Measurements from ENCODE around the gene CDC40.

The CDC40 gene

DNA sequence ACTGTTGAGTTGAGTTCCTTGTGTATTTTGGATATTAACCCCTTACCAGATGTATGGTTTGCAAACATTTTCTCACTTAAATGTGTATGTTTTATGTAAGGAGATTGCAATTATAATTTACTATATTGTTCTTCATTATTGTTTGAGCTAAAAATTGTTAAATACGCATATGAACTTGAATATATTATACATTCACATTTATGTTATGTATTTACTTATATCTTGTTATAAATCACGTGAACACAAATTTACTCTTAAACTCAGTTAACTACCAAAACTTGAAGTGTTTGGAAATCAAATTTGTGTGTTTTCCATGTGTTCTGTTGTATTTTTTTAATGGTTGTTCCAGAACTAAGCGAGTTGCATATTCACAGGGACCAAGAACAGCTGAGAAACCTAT lies 18.3 kb downstream of the CDC40 start:
- Histone ChIP-seq H3K9me3 (ENCODE audit: control insufficient read depth in 1 of 2, low read length in 2 of 2) (no peaks in the 10 kb centered on the region), H3K27ac (ENCODE audit: low read depth, low read length) (no peak overlapping the region), H3K9ac (ENCODE audit: low read depth in 1 of 2, low read length in 2 of 2) (no peak overlapping the region), H3K36me3 (ENCODE audit: control insufficient read depth in 1 of 2, insufficient read depth in 2 of 2, low read length in 2 of 2) (peaks cover 0 to 9% of the 10 kb centered on the region in 2 donors), H3K4me3 (ENCODE audit: low read depth in 1 of 2, low read length in 2 of 2) (no peak overlapping the region), H3K4me1 (ENCODE audit: control insufficient read depth in 1 of 2, insufficient read depth in 2 of 2, low read length in 2 of 2) (no peaks in the 10 kb centered on the region), H3K27me3 (ENCODE audit: control insufficient read depth in 1 of 2, insufficient read depth in 2 of 2, low read length in 2 of 2) (no peaks in the 10 kb centered on the region)

DNA sequence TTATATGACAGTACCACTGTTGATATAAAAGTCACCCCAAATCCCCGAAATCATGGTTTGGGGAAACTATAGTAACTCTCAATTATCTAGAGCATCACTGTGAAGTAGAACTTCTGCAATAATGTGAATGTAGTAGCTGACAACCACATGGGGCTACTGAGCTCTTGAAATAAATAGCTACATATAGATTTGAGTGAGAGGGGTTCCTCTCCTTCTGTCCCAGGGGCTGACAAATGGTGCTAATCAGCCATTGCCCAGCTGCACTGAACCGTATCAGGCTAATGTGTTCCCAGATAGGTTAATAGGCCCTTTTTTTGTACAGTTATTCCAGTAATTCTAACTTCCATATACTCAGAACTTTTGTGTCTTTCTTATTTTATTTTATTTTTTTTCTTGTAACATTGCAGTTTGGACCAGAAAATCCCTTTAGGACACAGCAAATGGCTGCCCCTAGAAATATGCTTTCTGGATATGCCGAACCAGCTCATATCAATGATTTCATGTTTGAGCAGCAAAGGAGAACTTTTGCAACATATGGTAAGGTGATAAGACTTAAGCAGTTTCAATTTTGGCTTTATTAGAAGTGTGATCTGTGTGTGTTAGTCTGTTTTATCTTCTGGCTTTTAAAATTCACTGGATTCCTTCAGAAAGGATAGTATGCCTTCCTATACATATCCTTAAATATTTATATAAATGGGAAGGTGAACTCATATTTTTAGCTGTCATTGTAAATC lies 21.1 kb downstream of the CDC40 start:
- no peak overlapping the region for H3K27ac ChIP-seq (ENCODE audit: low read depth, low read length)
- H3K4me3 ChIP-seq (ENCODE audit: low read depth in 1 of 2, low read length in 2 of 2): no peak overlapping the region
- no peaks in the 10 kb centered on the region for H3K9me3 ChIP-seq (ENCODE audit: control insufficient read depth in 1 of 2, low read length in 2 of 2)
- H3K9ac ChIP-seq (ENCODE audit: low read depth in 1 of 2, low read length in 2 of 2): no peak overlapping the region
- no peaks in the 10 kb centered on the region for H3K27me3 ChIP-seq (ENCODE audit: control insufficient read depth in 1 of 2, insufficient read depth in 2 of 2, low read length in 2 of 2)
- no peaks in the 10 kb centered on the region for H3K36me3 ChIP-seq (ENCODE audit: control insufficient read depth in 1 of 2, insufficient read depth in 2 of 2, low read length in 2 of 2)
- H3K4me1 ChIP-seq (ENCODE audit: control insufficient read depth in 1 of 2, insufficient read depth in 2 of 2, low read length in 2 of 2): no peaks in the 10 kb centered on the region

DNA sequence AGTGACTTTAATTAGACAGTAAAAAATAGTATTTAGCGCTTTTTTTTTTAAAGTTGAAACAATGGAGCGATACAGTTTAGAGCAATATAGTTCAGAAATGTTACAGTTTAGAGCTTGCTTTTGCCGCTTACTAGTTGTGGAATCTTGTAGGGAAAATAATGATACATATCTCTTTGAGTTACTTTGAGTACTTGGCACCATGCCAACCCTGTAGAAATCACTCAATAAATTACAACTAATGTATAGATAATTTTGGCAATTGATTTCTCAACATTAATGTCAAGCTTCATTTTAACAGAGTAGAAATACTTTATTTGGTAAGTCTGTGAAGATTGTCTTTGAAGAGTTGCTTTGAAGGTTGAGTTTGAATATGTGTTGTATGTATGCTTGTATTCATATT lies 27.4 kb downstream of the CDC40 start:
- H3K9me3 ChIP-seq (ENCODE audit: control insufficient read depth in 1 of 2, low read length in 2 of 2): no peaks in the 10 kb centered on the region
- H3K36me3 ChIP-seq (ENCODE audit: control insufficient read depth in 1 of 2, insufficient read depth in 2 of 2, low read length in 2 of 2): peaks cover 9 to 26% of the 10 kb centered on the region in 2 donors
- H3K27me3 ChIP-seq (ENCODE audit: control insufficient read depth in 1 of 2, insufficient read depth in 2 of 2, low read length in 2 of 2): no peaks in the 10 kb centered on the region
- no peak overlapping the region for H3K4me3 ChIP-seq (ENCODE audit: low read depth in 1 of 2, low read length in 2 of 2)
- no peak overlapping the region for H3K27ac ChIP-seq (ENCODE audit: low read depth, low read length)
- H3K9ac ChIP-seq (ENCODE audit: low read depth in 1 of 2, low read length in 2 of 2): no peak overlapping the region
- H3K4me1 ChIP-seq (ENCODE audit: control insufficient read depth in 1 of 2, insufficient read depth in 2 of 2, low read length in 2 of 2): no peaks in the 10 kb centered on the region

DNA sequence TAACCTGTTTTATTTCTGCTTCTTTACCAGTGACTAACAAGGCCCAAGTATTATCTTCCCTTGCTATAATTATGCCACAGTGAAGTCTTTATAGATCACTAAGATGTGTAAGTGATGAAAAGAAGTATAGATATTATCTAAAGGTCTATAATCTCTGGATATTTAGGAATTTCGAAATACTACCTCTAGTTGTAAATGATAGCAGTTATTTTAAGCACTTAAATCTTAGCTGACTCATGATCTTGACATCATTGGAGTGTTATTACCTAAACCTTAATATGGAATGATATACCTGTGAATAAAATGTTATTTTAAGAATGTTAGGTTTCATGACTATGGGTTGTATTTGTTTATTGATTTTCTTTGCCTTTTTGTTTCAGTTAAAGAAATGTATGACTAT lies 31.5 kb downstream of the CDC40 start:
- Histone ChIP-seq H3K4me3 (ENCODE audit: low read depth in 1 of 2, low read length in 2 of 2) (no peak overlapping the region), H3K27me3 (ENCODE audit: control insufficient read depth in 1 of 2, insufficient read depth in 2 of 2, low read length in 2 of 2) (no peaks in the 10 kb centered on the region), H3K27ac (ENCODE audit: low read depth, low read length) (no peak overlapping the region), H3K9me3 (ENCODE audit: control insufficient read depth in 1 of 2, low read length in 2 of 2) (no peaks in the 10 kb centered on the region), H3K9ac (ENCODE audit: low read depth in 1 of 2, low read length in 2 of 2) (no peak overlapping the region), H3K4me1 (ENCODE audit: control insufficient read depth in 1 of 2, insufficient read depth in 2 of 2, low read length in 2 of 2) (no peaks in the 10 kb centered on the region), H3K36me3 (ENCODE audit: control insufficient read depth in 1 of 2, insufficient read depth in 2 of 2, low read length in 2 of 2) (peaks cover 29 to 57% of the 10 kb centered on the region in 2 donors)

DNA sequence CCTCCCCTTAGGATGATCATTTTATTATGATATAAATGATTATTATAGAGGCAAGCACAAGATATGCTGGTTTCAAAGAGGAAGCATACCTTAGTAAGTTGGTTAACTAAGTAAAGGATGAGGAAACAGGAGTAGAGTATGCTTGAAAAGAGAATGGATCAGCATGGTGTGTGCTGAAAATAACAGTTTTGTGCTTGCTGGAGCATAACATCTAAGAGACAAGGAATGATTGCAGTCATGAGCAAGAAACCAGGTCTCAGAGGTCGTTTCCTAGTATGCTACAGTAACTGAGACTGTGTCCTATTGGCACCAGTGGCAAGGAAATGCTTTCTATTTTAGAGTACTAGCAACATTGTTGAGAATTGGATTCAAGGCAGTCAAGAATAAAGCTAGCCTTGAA lies 34.1 kb downstream of the CDC40 start:
- H3K9me3 ChIP-seq (ENCODE audit: control insufficient read depth in 1 of 2, low read length in 2 of 2): no peaks in the 10 kb centered on the region
- peaks cover 29 to 62% of the 10 kb centered on the region in 2 donors for H3K36me3 ChIP-seq (ENCODE audit: control insufficient read depth in 1 of 2, insufficient read depth in 2 of 2, low read length in 2 of 2)
- H3K4me3 ChIP-seq (ENCODE audit: low read depth in 1 of 2, low read length in 2 of 2): no peak overlapping the region
- H3K27me3 ChIP-seq (ENCODE audit: control insufficient read depth in 1 of 2, insufficient read depth in 2 of 2, low read length in 2 of 2): no peaks in the 10 kb centered on the region
- H3K4me1 ChIP-seq (ENCODE audit: control insufficient read depth in 1 of 2, insufficient read depth in 2 of 2, low read length in 2 of 2): no peaks in the 10 kb centered on the region
- no peak overlapping the region for H3K27ac ChIP-seq (ENCODE audit: low read depth, low read length)
- no peak overlapping the region for H3K9ac ChIP-seq (ENCODE audit: low read depth in 1 of 2, low read length in 2 of 2)

DNA sequence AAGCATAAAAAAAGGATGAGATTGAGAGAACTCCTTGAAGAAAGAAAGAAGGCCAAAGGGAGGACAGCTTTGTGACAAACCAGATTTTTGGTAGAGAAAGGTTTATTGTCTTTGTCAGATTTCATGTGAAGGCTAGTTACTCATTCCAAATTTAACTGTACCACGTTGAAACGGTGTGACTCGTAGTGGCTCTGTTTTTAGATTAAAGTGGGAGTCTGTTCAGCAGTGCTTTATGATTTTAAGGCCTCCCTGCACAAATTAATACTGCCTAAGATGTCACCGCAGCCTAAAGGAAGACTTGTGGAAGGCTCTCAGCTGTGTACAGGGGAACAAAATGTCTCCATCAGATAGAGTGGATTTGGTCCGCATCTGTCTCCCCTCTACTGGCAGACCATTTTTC lies 35.9 kb downstream of the CDC40 start:
- Histone ChIP-seq H3K4me3 (ENCODE audit: low read depth in 1 of 2, low read length in 2 of 2) (no peak overlapping the region), H3K9ac (ENCODE audit: low read depth in 1 of 2, low read length in 2 of 2) (no peak overlapping the region), H3K27me3 (ENCODE audit: control insufficient read depth in 1 of 2, insufficient read depth in 2 of 2, low read length in 2 of 2) (no peaks in the 10 kb centered on the region), H3K36me3 (ENCODE audit: control insufficient read depth in 1 of 2, insufficient read depth in 2 of 2, low read length in 2 of 2) (peaks cover 35 to 70% of the 10 kb centered on the region in 2 donors), H3K27ac (ENCODE audit: low read depth, low read length) (no peak overlapping the region), H3K4me1 (ENCODE audit: control insufficient read depth in 1 of 2, insufficient read depth in 2 of 2, low read length in 2 of 2) (no peaks in the 10 kb centered on the region), H3K9me3 (ENCODE audit: control insufficient read depth in 1 of 2, low read length in 2 of 2) (no peaks in the 10 kb centered on the region)

DNA sequence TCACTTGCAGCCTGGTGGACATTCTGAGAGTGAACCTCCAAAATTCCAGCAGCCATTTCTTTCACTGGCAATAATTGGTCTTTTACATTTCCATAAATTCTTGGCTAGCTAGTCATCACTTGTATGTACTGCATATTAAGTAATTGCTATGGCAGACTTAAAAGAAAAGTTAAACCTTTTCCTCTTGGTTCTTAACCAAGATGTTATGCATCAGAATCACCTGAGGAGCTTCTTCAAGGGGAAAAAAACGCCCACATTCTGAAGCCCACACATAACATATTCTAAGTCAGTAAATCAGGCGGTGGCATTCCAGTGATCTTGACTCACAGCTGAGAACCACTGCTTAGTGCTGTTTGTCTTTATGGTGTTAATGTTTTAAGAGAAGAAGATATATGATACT lies 37.0 kb downstream of the CDC40 start:
- H3K9ac ChIP-seq (ENCODE audit: low read depth in 1 of 2, low read length in 2 of 2): no peak overlapping the region
- peaks cover 32 to 66% of the 10 kb centered on the region in 2 donors for H3K36me3 ChIP-seq (ENCODE audit: control insufficient read depth in 1 of 2, insufficient read depth in 2 of 2, low read length in 2 of 2)
- no peak overlapping the region for H3K27ac ChIP-seq (ENCODE audit: low read depth, low read length)

DNA sequence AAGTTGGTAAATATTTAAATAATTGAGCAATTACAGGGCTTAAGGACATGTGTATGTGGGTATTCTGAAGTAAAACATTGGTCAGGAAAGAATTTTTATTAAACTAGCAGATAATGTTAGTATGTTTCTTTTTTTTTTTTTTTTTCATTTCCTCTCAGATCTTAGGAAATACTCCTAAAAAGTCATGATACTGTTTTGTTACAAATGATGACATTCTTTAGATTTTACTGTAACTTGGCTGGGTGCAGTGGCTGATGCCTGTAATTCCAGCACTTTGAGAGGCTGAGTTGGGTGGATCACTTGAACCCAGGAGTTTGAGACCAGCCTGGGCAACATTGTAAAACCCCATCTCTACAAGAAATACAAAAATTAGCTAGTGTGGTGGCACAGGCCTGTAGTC lies 41.5 kb downstream of the CDC40 start:
- Histone ChIP-seq H3K9ac (ENCODE audit: low read depth in 1 of 2, low read length in 2 of 2) (no peak overlapping the region), H3K4me3 (ENCODE audit: low read depth in 1 of 2, low read length in 2 of 2) (no peak overlapping the region), H3K27ac (ENCODE audit: low read depth, low read length) (no peak overlapping the region), H3K27me3 (ENCODE audit: control insufficient read depth in 1 of 2, insufficient read depth in 2 of 2, low read length in 2 of 2) (no peaks in the 10 kb centered on the region), H3K4me1 (ENCODE audit: control insufficient read depth in 1 of 2, insufficient read depth in 2 of 2, low read length in 2 of 2) (no peaks in the 10 kb centered on the region), H3K36me3 (ENCODE audit: control insufficient read depth in 1 of 2, insufficient read depth in 2 of 2, low read length in 2 of 2) (peaks cover 13 to 43% of the 10 kb centered on the region in 2 donors), H3K9me3 (ENCODE audit: control insufficient read depth in 1 of 2, low read length in 2 of 2) (no peaks in the 10 kb centered on the region)

More for the DNA sequence above, 37.0 kb downstream of the CDC40 start:
- Histone ChIP-seq H3K27me3 (ENCODE audit: control insufficient read depth in 1 of 2, insufficient read depth in 2 of 2, low read length in 2 of 2) (no peaks in the 10 kb centered on the region), H3K4me3 (ENCODE audit: low read depth in 1 of 2, low read length in 2 of 2) (no peak overlapping the region), H3K9me3 (ENCODE audit: control insufficient read depth in 1 of 2, low read length in 2 of 2) (no peaks in the 10 kb centered on the region), H3K4me1 (ENCODE audit: control insufficient read depth in 1 of 2, insufficient read depth in 2 of 2, low read length in 2 of 2) (no peaks in the 10 kb centered on the region)

DNA sequence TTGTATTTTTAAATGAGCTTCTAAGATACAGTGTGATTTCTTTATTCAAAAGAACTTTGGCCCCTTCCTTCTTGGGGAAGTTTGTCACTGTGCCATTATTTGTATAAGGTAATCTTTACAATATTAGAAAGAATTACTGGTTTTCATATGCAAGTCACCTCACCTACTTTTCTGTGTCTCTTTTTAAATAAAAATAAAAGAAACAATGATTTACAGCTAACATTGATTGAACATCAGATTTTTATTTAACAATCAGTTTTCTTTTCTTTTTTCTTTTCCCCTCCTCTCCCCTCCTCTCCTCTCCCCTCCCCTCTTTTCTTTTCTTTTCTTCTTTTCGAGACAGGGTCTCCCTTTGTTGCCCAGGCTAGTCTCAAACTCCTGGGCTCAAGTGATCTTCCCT lies 46.0 kb downstream of the CDC40 start:
- H3K4me1 ChIP-seq (ENCODE audit: control insufficient read depth in 1 of 2, insufficient read depth in 2 of 2, low read length in 2 of 2): no peaks in the 10 kb centered on the region
- H3K9ac ChIP-seq (ENCODE audit: low read depth in 1 of 2, low read length in 2 of 2): no peak overlapping the region
- peaks cover 25 to 29% of the 10 kb centered on the region in 2 donors for H3K36me3 ChIP-seq (ENCODE audit: control insufficient read depth in 1 of 2, insufficient read depth in 2 of 2, low read length in 2 of 2)
- no peaks in the 10 kb centered on the region for H3K27me3 ChIP-seq (ENCODE audit: control insufficient read depth in 1 of 2, insufficient read depth in 2 of 2, low read length in 2 of 2)
- no peaks in the 10 kb centered on the region for H3K9me3 ChIP-seq (ENCODE audit: control insufficient read depth in 1 of 2, low read length in 2 of 2)
- H3K4me3 ChIP-seq (ENCODE audit: low read depth in 1 of 2, low read length in 2 of 2): no peak overlapping the region
- no peak overlapping the region for H3K27ac ChIP-seq (ENCODE audit: low read depth, low read length)

DNA sequence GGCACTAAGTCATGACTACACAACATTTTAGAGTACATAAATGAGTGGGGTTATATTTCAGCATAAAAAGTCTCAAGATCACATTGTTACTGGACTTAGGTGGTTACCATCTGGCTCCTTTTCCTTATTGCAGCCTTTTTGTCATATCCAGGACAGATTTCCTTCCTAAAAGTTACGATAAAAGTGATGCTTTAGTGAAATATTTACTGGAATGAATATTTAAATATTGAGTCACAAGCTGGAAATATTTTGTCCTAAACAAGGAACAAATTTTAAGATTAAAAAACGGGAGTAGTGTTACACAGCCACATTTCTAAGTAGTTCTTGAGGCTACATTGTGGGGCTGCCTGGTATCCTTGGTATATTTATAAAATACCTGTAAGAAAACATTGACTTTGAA lies 52.2 kb downstream of the CDC40 start:
- Histone ChIP-seq H3K4me3 (ENCODE audit: low read depth in 1 of 2, low read length in 2 of 2) (no peak overlapping the region), H3K9ac (ENCODE audit: low read depth in 1 of 2, low read length in 2 of 2) (no peak overlapping the region), H3K4me1 (ENCODE audit: control insufficient read depth in 1 of 2, insufficient read depth in 2 of 2, low read length in 2 of 2) (peaks cover 0 to 5% of the 10 kb centered on the region in 2 donors), H3K9me3 (ENCODE audit: control insufficient read depth in 1 of 2, low read length in 2 of 2) (no peaks in the 10 kb centered on the region), H3K36me3 (ENCODE audit: control insufficient read depth in 1 of 2, insufficient read depth in 2 of 2, low read length in 2 of 2) (peaks cover 13% of the 10 kb centered on the region in 2 donors), H3K27me3 (ENCODE audit: control insufficient read depth in 1 of 2, insufficient read depth in 2 of 2, low read length in 2 of 2) (no peaks in the 10 kb centered on the region), H3K27ac (ENCODE audit: low read depth, low read length) (no peak overlapping the region)

All from duodenal mucosa (tissue), 2 donors.